HepG2 (cell line): Measurements from ENCODE around the gene DHRS4L2. TPM values are rescaled to one million over a fixed set of nuclear protein-coding genes. Genes with fewer than 3 reads are reported as not detected.
A peak's percentile ranks its signal among the peaks of the same experiment; 100 is the strongest.
"Not testable (repeated sequence)": the region's sequence is repeated elsewhere in the genome, so short reads cannot be mapped to it uniquely, and the experiment has no call there.

ENCODE experiments used
- AHR ChIP-seq: IDR thresholded peaks from 2 replicates; pipeline ENCODE4 v1.6.1; 2018; ENCODE audit warnings: missing genetic modification reagents, missing compliant biosample characterization
- ASH2L ChIP-seq: fragments of 300-600, 200-600 bp; sonication (generic); IDR thresholded peaks from 2 replicates; pipeline ENCODE4 v1.7.0; 2017; ENCODE audit warnings: low read depth, mild to moderate bottlenecking, moderate library complexity, mixed read lengths, low read length; ENCODE audit not compliant: insufficient read length
- ATF7-NPFF ChIP-seq: sonication (generic); formaldehyde crosslinking; IDR thresholded peaks from 2 replicates; pipeline ENCODE4 v1.8.1; 2023; ENCODE audit warnings: mild to moderate bottlenecking, low read depth, missing genetic modification reagents, moderate library complexity
- BCL6 ChIP-seq: IDR thresholded peaks from 2 replicates; pipeline ENCODE4 v1.6.1; 2016; ENCODE audit warnings: missing genetic modification reagents, missing compliant biosample characterization
- BORCS8-MEF2B ChIP-seq: sonication (generic); formaldehyde crosslinking; IDR thresholded peaks from 2 replicates; pipeline ENCODE4 v1.8.0; 2022; ENCODE audit warnings: mild to moderate bottlenecking, missing genetic modification reagents
- ELF3 ChIP-seq: IDR thresholded peaks from 2 replicates; pipeline ENCODE4 v1.6.1; 2016; ENCODE audit warnings: missing genetic modification reagents, missing compliant biosample characterization
- GATAD2A ChIP-seq: IDR thresholded peaks from 2 replicates; pipeline ENCODE4 v1.6.1; 2016
- JARID2 ChIP-seq: sonication (generic); formaldehyde crosslinking; IDR thresholded peaks from 2 replicates; pipeline ENCODE4 v1.8.1; 2023; ENCODE audit warnings: missing genetic modification reagents, inconsistent platforms; ENCODE audit not compliant: insufficient replicate concordance
- KMT2B ChIP-seq: IDR thresholded peaks from 2 replicates; pipeline ENCODE4 v1.6.1; 2016; ENCODE audit warnings: missing genetic modification reagents, missing compliant biosample characterization
- MED1 ChIP-seq: sonication (generic); formaldehyde crosslinking; IDR thresholded peaks from 2 replicates; pipeline ENCODE4 v1.4.0; 2020; ENCODE audit warnings: missing genetic modification reagents
- NFYB ChIP-seq: sonication (generic); formaldehyde crosslinking; IDR thresholded peaks from 2 replicates; pipeline ENCODE4 v1.4.0; 2020; ENCODE audit warnings: missing genetic modification reagents
- PHF20 ChIP-seq: sonication (generic); formaldehyde crosslinking; IDR thresholded peaks from 2 replicates; pipeline ENCODE4 v1.5.0; 2020; ENCODE audit warnings: mild to moderate bottlenecking, missing genetic modification reagents
- POGZ ChIP-seq: sonication (generic); formaldehyde crosslinking; IDR thresholded peaks from 2 replicates; pipeline ENCODE4 v1.4.0; 2020; ENCODE audit warnings: mild to moderate bottlenecking, missing genetic modification reagents
- RFXANK ChIP-seq: IDR thresholded peaks from 2 replicates; pipeline ENCODE4 v1.6.1; 2016
- RXRB ChIP-seq: IDR thresholded peaks from 2 replicates; pipeline ENCODE4 v1.6.1; 2016; ENCODE audit warnings: borderline replicate concordance, missing genetic modification reagents, missing compliant biosample characterization
- SALL2 ChIP-seq: sonication (generic); formaldehyde crosslinking; IDR thresholded peaks from 2 replicates; pipeline ENCODE4 v1.8.1; 2023; ENCODE audit warnings: mild to moderate bottlenecking, missing genetic modification reagents, inconsistent platforms
- TOPORS ChIP-seq: sonication (generic); formaldehyde crosslinking; IDR thresholded peaks from 2 replicates; pipeline ENCODE4 v1.8.0; 2023; ENCODE audit warnings: mild to moderate bottlenecking, missing genetic modification reagents
- WIZ ChIP-seq: sonication (generic); formaldehyde crosslinking; IDR thresholded peaks from 2 replicates; pipeline ENCODE4 v1.5.1; 2020; ENCODE audit warnings: mild to moderate bottlenecking, missing genetic modification reagents
- ZKSCAN8 ChIP-seq: IDR thresholded peaks from 2 replicates; pipeline ENCODE4 v1.6.1; 2016; ENCODE audit warnings: borderline replicate concordance, missing genetic modification reagents, missing compliant biosample characterization
- ZNF138 ChIP-seq: sonication (generic); formaldehyde crosslinking; IDR thresholded peaks from 2 replicates; pipeline ENCODE4 v1.5.0; 2020; ENCODE audit warnings: mild to moderate bottlenecking, low read depth, missing genetic modification reagents
- ZNF563 ChIP-seq: sonication (generic); formaldehyde crosslinking; IDR thresholded peaks from 2 replicates; pipeline ENCODE4 v1.8.0; 2022; ENCODE audit warnings: mild to moderate bottlenecking, moderate library complexity, missing genetic modification reagents
- ZSCAN25 ChIP-seq: sonication (generic); formaldehyde crosslinking; IDR thresholded peaks from 2 replicates; pipeline ENCODE4 v1.8.0; 2022; ENCODE audit warnings: mild to moderate bottlenecking, missing genetic modification reagents
- ZSCAN31 ChIP-seq: sonication (generic); formaldehyde crosslinking; IDR thresholded peaks from 2 replicates; pipeline ENCODE4 v1.5.0; 2020; ENCODE audit warnings: low read depth, mild to moderate bottlenecking, missing genetic modification reagents
- polyA plus RNA-seq, 8 experiments: library from polyadenylated mRNA; depleted of rRNA in 3 of 8; stranded (reverse) in 7 of 8; unstranded in 1 of 8; fragments of >200 nt; fragmentation: Illumina TruSeq in 4 of 8; extraction: Trizol in 4 of 8; gene quantifications; 2 replicates each; pipeline versions ENCODE4 v1.2.1 to v1.2.3, GENCODE V29; 2011 to 2016; ENCODE audit warnings: low read depth in 4 of 8, missing spikeins in 1 of 8, mixed read lengths in 1 of 8; ENCODE audit not compliant: insufficient read depth in 1 of 8
- total RNA-seq, 5 experiments: library from RNA; depleted of rRNA; stranded (reverse); fragments of >200 nt; fragmentation: Illumina TruSeq; extraction: Trizol; gene quantifications; 2 replicates each; pipeline ENCODE4 v1.2.3, GENCODE V29; 2016; ENCODE audit warnings: low read depth in 1 of 5
- TF ChIP-seq, protein P1 (sequence below): sonication (generic); formaldehyde crosslinking; IDR thresholded peaks from 2 replicates; pipeline ENCODE4 v1.4.0; 2020; ENCODE audit warnings: mild to moderate bottlenecking, missing genetic modification reagents
- TF ChIP-seq, protein P2 (sequence below): IDR thresholded peaks from 2 replicates; pipeline ENCODE4 v1.6.1; 2016; ENCODE audit warnings: low read depth, borderline replicate concordance
- TF ChIP-seq, protein P3 (sequence below), 2 experiments: sonication (generic) in 1 of 2; formaldehyde crosslinking in 1 of 2; IDR thresholded peaks; 2 replicates each; pipeline versions ENCODE4 v1.4.0 to v1.6.1; 2016 to 2020; ENCODE audit warnings: borderline replicate concordance in 1 of 2, low read depth in 1 of 2, mild to moderate bottlenecking in 1 of 2, missing genetic modification reagents in 1 of 2

Gene DHRS4L2
- total and polyA plus RNA-seq, 2 of the 13 experiments (the other 11 are each of a cell fraction or from before 2014, with no cell fraction given), result 24.7 to 38.2 TPM

DNA sequence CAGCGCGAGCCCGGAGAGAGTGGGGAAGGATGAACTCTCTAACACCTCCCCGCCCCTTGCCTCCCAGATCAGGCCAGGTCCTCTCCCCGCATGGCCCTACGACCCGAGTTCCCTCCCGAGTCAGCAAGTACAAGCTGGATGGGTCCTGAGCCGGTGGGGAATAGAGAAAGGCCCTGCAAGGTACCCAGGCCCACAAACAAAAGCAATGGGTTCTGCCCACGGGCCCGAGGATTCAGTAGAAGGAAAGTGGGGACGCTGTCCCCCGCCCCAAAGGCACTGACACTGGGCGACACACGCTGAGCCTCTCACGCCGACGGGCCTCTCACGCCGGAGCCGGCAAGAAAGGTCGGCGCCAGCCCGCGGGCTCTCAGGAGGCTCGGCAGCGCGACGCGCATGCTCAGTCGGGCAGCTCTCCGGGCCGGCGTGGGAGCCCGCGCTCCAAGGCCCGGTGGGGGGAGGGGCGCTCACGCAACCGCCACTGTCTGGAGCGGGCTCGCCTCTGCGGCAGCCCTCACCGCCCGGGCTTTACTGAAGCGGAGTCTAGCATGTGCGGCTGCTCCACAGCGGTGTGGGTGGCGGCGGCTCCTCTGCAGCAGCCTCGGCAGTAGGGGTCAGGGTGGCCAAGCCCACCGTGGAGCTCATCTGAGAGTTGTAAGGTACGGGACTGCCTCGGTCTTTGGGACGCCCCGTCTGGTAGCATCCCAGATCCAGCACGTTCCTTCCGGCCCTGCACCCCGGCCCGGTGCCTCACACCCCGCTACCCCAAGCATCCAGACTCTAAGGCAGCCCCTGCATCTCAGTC lies 19.0 kb upstream of the DHRS4L2 start (continued):
- TF ChIP-seq, protein P1, sequence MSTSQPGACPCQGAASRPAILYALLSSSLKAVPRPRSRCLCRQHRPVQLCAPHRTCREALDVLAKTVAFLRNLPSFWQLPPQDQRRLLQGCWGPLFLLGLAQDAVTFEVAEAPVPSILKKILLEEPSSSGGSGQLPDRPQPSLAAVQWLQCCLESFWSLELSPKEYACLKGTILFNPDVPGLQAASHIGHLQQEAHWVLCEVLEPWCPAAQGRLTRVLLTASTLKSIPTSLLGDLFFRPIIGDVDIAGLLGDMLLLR (CRISPR knock-in tag), result peak; percentile 63; the same call in 1 of the 2 replicates
- peak; percentile 25; the same call in 1 of the 2 replicates for TF ChIP-seq ZSCAN25 (CRISPR knock-in tag)
- TF ChIP-seq AHR (CRISPR knock-in tag), result peak; percentile 97
- peak; percentile 79 for TF ChIP-seq ZNF563 (CRISPR knock-in tag)
- TF ChIP-seq RFXANK (CRISPR knock-in tag), result peak; percentile 73; the same call in 1 of the 2 replicates
- TF ChIP-seq ZSCAN31 (CRISPR knock-in tag), result peak; percentile 45; the same call in 1 of the 2 replicates
- 0 out of 2 replicates have a peak, but pooled peaks have one; percentile 38 for TF ChIP-seq MED1
- TF ChIP-seq, protein P2, sequence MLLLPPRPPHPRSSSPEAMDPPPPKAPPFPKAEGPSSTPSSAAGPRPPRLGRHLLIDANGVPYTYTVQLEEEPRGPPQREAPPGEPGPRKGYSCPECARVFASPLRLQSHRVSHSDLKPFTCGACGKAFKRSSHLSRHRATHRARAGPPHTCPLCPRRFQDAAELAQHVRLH, result peak; percentile 86; the same call in 1 of the 2 replicates
- TF ChIP-seq ELF3 (CRISPR knock-in tag), result peak; percentile 69
- TF ChIP-seq ZKSCAN8 (CRISPR knock-in tag), result peak; percentile 70; the same call in 1 of the 2 replicates
- TF ChIP-seq, protein P3, sequence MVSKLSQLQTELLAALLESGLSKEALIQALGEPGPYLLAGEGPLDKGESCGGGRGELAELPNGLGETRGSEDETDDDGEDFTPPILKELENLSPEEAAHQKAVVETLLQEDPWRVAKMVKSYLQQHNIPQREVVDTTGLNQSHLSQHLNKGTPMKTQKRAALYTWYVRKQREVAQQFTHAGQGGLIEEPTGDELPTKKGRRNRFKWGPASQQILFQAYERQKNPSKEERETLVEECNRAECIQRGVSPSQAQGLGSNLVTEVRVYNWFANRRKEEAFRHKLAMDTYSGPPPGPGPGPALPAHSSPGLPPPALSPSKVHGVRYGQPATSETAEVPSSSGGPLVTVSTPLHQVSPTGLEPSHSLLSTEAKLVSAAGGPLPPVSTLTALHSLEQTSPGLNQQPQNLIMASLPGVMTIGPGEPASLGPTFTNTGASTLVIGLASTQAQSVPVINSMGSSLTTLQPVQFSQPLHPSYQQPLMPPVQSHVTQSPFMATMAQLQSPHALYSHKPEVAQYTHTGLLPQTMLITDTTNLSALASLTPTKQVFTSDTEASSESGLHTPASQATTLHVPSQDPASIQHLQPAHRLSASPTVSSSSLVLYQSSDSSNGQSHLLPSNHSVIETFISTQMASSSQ (IDR thresholded peaks at IDR 0.05; ENCODE audit: low read depth), result not testable (repeated sequence)
- TF ChIP-seq, protein P3 (CRISPR knock-in tag; IDR thresholded peaks at IDR 0.05; ENCODE audit: borderline replicate concordance), result peak; percentile 62; the same call in 1 of the 2 replicates
- TF ChIP-seq PHF20 (CRISPR knock-in tag), result 0 out of 2 replicates have a peak, but pooled peaks have one; percentile 24
- peak; percentile 58; the same call in 1 of the 2 replicates for TF ChIP-seq RXRB (CRISPR knock-in tag)
- peak; percentile 24; the same call in 1 of the 2 replicates for TF ChIP-seq NFYB (CRISPR knock-in tag)
- 0 out of 2 replicates have a peak, but pooled peaks have one; percentile 41 for TF ChIP-seq ZNF138 (CRISPR knock-in tag)
- TF ChIP-seq POGZ (CRISPR knock-in tag), result 0 out of 2 replicates have a peak, but pooled peaks have one; percentile 22
- TF ChIP-seq ASH2L, result peak; percentile 26
- peak; percentile 95 for TF ChIP-seq JARID2 (CRISPR knock-in tag)
- 0 out of 2 replicates have a peak, but pooled peaks have one; percentile 47 for TF ChIP-seq WIZ (CRISPR knock-in tag)
- TF ChIP-seq SALL2 (CRISPR knock-in tag), result peak; percentile 70; the same call in 1 of the 2 replicates
- TF ChIP-seq TOPORS (CRISPR knock-in tag), result 0 out of 2 replicates have a peak, but pooled peaks have one; percentile 45
- peak; percentile 90 for TF ChIP-seq KMT2B (CRISPR knock-in tag)
- peak; percentile 77 for TF ChIP-seq ATF7-NPFF (CRISPR knock-in tag)
- TF ChIP-seq GATAD2A (CRISPR knock-in tag), result peak; percentile 64
- peak; percentile 59 for TF ChIP-seq BCL6 (CRISPR knock-in tag)
- peak; percentile 85 for TF ChIP-seq BORCS8-MEF2B (CRISPR knock-in tag)
